Measurements from ENCODE around the gene SLC25A47. TPM values are rescaled to one million over a fixed set of nuclear protein-coding genes. Genes with fewer than 3 reads are reported as not detected.

SLC25A47 gene
- total RNA-seq, 1 experiment from 2014 or later: not detected

DNA sequence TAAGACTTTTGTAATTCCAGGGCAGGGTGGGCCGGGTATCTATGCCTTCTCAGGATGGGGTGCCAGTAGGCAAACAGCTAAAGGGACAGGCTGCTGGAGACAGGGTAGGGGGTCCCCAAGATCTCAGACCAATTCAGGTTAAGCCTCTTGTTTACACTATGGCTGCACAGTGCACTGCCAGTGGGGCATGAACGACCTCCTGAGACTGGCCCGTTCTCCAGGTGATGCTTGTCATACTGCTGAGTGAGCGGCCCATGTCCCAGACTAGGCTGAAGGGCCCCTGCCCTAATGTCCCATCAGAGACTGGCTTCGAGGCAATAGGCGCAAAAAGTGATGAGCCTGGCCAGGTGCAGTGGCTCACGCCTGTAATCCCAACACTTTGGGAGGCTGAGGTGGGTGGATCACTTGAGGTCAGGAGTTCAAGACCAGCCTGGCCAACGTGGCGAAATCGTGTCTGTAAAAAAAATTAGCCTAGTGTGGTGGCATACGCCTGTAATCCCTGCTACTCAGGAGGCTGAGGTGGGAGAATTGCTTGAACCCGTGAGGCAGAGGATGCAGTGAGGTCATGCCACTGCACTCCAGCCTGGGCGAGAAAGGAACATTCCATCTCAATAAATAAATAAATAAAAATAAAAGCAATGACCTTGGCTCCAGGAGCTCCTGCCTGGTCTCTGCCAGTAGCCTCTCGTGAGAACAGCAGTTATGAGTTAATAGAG lies 29.5 kb upstream of the SLC25A47 start:
- ChIA-PET CTCF (interaction anchor here (1.7 kb wide), 2 partner anchors 8 to 10 kb away, joined by 4 to 9 read pairs; no protein-coding TSS in a partner anchor), POLR2A (no interaction called here)
- peaks cover 12% of the 10 kb centered on the region for H3K4me1 Mint-ChIP-seq
- H3K4me3 Mint-ChIP-seq: no peak overlapping the region
- TF ChIP-seq, protein P1, sequence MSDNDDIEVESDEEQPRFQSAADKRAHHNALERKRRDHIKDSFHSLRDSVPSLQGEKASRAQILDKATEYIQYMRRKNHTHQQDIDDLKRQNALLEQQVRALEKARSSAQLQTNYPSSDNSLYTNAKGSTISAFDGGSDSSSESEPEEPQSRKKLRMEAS (CRISPR knock-in tag; IDR thresholded peaks at IDR 0.05): no peak
- TF ChIP-seq, protein P2, sequence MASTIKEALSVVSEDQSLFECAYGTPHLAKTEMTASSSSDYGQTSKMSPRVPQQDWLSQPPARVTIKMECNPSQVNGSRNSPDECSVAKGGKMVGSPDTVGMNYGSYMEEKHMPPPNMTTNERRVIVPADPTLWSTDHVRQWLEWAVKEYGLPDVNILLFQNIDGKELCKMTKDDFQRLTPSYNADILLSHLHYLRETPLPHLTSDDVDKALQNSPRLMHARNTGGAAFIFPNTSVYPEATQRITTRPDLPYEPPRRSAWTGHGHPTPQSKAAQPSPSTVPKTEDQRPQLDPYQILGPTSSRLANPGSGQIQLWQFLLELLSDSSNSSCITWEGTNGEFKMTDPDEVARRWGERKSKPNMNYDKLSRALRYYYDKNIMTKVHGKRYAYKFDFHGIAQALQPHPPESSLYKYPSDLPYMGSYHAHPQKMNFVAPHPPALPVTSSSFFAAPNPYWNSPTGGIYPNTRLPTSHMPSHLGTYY (CRISPR knock-in tag; IDR thresholded peaks at IDR 0.05): no peak
- TF ChIP-seq GTF2I (CRISPR knock-in tag; conservative IDR thresholded peaks at IDR 0.05) (no peak), NFE2L1 (CRISPR knock-in tag; IDR thresholded peaks at IDR 0.05) (no peak), ZNF671 (CRISPR knock-in tag; IDR thresholded peaks at IDR 0.05) (no peak), JAZF1 (CRISPR knock-in tag; IDR thresholded peaks at IDR 0.05) (no peak), SP1 (CRISPR knock-in tag; conservative IDR thresholded peaks at IDR 0.05) (no peak), FOXJ3 (CRISPR knock-in tag; IDR thresholded peaks at IDR 0.05; ENCODE audit: borderline replicate concordance) (no peak), HMGA2 (CRISPR knock-in tag; IDR thresholded peaks at IDR 0.05) (no peak), ZBTB21 (CRISPR knock-in tag; IDR thresholded peaks at IDR 0.05; ENCODE audit: borderline replicate concordance) (no peak)
- TF ChIP-seq, protein P3, sequence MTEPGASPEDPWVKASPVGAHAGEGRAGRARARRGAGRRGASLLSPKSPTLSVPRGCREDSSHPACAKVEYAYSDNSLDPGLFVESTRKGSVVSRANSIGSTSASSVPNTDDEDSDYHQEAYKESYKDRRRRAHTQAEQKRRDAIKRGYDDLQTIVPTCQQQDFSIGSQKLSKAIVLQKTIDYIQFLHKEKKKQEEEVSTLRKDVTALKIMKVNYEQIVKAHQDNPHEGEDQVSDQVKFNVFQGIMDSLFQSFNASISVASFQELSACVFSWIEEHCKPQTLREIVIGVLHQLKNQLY (CRISPR knock-in tag; IDR thresholded peaks at IDR 0.05): no peak
- TF ChIP-seq, protein P4, sequence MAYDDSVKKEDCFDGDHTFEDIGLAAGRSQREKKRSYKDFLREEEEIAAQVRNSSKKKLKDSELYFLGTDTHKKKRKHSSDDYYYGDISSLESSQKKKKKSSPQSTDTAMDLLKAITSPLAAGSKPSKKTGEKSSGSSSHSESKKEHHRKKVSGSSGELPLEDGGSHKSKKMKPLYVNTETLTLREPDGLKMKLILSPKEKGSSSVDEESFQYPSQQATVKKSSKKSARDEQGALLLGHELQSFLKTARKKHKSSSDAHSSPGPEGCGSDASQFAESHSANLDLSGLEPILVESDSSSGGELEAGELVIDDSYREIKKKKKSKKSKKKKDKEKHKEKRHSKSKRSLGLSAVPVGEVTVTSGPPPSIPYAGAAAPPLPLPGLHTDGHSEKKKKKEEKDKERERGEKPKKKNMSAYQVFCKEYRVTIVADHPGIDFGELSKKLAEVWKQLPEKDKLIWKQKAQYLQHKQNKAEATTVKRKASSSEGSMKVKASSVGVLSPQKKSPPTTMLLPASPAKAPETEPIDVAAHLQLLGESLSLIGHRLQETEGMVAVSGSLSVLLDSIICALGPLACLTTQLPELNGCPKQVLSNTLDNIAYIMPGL (CRISPR knock-in tag; IDR thresholded peaks at IDR 0.05): no peak
- H3K27ac Mint-ChIP-seq: no peak overlapping the region
- peaks cover 25% of the 10 kb centered on the region for H3K36me3 Mint-ChIP-seq
- H3K9me3 Mint-ChIP-seq: no peaks in the 10 kb centered on the region
- H3K27me3 Mint-ChIP-seq (ENCODE audit: low read depth): no peaks in the 10 kb centered on the region
- DNase-seq (ENCODE audit: low spot score) (peak; percentile 3), ATAC-seq (no peak)

DNA sequence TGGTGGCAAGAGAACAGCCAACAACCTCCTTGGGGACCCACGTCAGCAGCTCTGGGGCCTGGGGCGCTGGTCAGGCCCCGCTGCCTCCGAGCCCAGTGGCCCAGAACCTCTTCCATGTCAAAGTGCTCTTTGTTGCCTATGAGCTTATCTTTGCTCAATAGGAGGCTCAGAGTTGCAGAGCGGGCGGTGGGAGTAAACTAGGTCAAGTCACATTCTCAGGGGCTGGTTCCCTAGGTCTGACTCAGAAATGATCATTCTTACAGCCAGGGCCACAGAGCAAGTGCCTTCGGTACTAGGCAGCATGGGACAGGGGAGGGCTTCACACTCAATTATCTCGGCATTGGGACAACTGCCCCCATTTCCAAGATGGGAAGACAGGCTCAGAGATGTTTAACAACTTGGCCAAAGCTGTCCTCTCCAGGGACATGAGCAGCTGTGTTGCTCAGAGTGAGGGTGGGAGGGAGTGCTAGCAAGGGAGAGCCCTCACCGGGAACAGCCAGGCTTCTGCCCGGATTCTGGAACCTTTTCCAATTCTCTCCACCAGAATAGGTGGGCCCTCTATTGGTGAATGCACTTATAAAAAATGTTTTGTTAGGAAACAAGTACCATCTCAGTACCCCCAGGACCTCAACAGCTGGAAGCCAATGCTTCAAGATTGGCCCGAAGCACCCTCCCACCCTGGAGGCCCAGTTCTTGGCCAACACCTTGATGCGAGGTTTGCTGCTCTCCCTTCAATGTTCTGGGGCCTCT lies 28.8 kb upstream of the SLC25A47 start:
- ATAC-seq (no peak), DNase-seq (ENCODE audit: low spot score) (peak; percentile 3)
- peaks cover 6% of the 10 kb centered on the region for H3K4me1 Mint-ChIP-seq
- no peak overlapping the region for H3K4me3 Mint-ChIP-seq
- no peaks in the 10 kb centered on the region for H3K27me3 Mint-ChIP-seq (ENCODE audit: low read depth)
- TF ChIP-seq, protein P5, sequence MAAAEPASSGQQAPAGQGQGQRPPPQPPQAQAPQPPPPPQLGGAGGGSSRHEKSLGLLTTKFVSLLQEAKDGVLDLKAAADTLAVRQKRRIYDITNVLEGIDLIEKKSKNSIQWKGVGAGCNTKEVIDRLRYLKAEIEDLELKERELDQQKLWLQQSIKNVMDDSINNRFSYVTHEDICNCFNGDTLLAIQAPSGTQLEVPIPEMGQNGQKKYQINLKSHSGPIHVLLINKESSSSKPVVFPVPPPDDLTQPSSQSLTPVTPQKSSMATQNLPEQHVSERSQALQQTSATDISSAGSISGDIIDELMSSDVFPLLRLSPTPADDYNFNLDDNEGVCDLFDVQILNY (CRISPR knock-in tag; IDR thresholded peaks at IDR 0.05): no peak
- TF ChIP-seq ESRRA (CRISPR knock-in tag; IDR thresholded peaks at IDR 0.05; ENCODE audit: borderline replicate concordance): no peak
- TF ChIP-seq, protein P6, sequence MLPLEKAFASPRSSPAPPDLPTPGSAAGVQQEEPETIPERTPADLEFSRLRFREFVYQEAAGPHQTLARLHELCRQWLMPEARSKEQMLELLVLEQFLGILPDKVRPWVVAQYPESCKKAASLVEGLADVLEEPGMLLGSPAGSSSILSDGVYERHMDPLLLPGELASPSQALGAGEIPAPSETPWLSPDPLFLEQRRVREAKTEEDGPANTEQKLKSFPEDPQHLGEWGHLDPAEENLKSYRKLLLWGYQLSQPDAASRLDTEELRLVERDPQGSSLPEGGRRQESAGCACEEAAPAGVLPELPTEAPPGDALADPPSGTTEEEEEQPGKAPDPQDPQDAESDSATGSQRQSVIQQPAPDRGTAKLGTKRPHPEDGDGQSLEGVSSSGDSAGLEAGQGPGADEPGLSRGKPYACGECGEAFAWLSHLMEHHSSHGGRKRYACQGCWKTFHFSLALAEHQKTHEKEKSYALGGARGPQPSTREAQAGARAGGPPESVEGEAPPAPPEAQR (CRISPR knock-in tag; IDR thresholded peaks at IDR 0.05): no peak
- peaks cover 30% of the 10 kb centered on the region for H3K36me3 Mint-ChIP-seq
- no peak overlapping the region for H3K27ac Mint-ChIP-seq
- H3K9me3 Mint-ChIP-seq: no peaks in the 10 kb centered on the region
- ChIA-PET POLR2A (no interaction called here), CTCF (interaction anchor here (0.6 to 1.7 kb wide), 3 partner anchors 9 to 359 kb away, joined by 3 to 9 read pairs (median 4); no protein-coding TSS in a partner anchor)
